Cardiac muscle cell (in vitro differentiated cells and primary cell): ENCODE data around the gene AMZ1. TPM values are rescaled to one million over a fixed set of nuclear protein-coding genes. Genes with fewer than 3 reads are reported as not detected.

Experiments
- DNase-seq, 2 donors: peaks; one replicate each; pipeline versions ENCODE4 v3.0.0 to v3.0.0-alpha.2; 2010 to 2017; ENCODE audit warnings: low read depth in 1 of 2, low spot score in 1 of 2
- H3K27ac ChIP-seq: fragments of 200-600 bp; sonication (generic); 2 replicates; pipeline ENCODE4 v1.5.1; 2016
- H3K27me3 ChIP-seq: fragments of 200-600 bp; sonication (generic); 2 replicates; pipeline ENCODE4 v1.6.0; 2016; ENCODE audit warnings: control low read depth
- H3K36me3 ChIP-seq: fragments of 200-600 bp; sonication (generic); 2 replicates; pipeline ENCODE4 v1.5.1; 2016; ENCODE audit warnings: control low read depth
- H3K4me1 ChIP-seq: fragments of 200-600 bp; sonication (generic); 2 replicates; pipeline ENCODE4 v1.8.1; 2017; ENCODE audit warnings: low read depth, mild to moderate bottlenecking, mixed run types
- H3K4me3 ChIP-seq: fragments of 200-600 bp; sonication (generic); 2 replicates; pipeline ENCODE4 v1.5.1; 2016; ENCODE audit warnings: mild to moderate bottlenecking
- H3K9me3 ChIP-seq: fragments of 200-600 bp; sonication (generic); 2 replicates; pipeline ENCODE4 v1.5.1; 2017; ENCODE audit warnings: low read depth, mild to moderate bottlenecking, control low read depth
- polyA plus RNA-seq: library from polyadenylated mRNA; unstranded; fragments of >200 nt; fragmentation: Nextera tagmentation; extraction: Ambion mirVana; gene quantifications from 2 replicates; pipeline ENCODE4 v1.2.1, GENCODE V29; 2016
- total RNA-seq: library from RNA; depleted of rRNA; stranded (reverse); fragments of >200 nt; gene quantifications from 2 replicates; pipeline ENCODE4 v1.2.3, GENCODE V29; 2016
- TF ChIP-seq, protein P1 (sequence below): IDR thresholded peaks from 2 replicates; pipeline ENCODE4 v1.5.1; 2012; ENCODE audit warnings: low read depth, mild to moderate bottlenecking, low read length

AMZ1 gene
- total and polyA plus RNA-seq, 2 experiments from 2014 or later, result 0.80 to 1.6 TPM

DNA sequence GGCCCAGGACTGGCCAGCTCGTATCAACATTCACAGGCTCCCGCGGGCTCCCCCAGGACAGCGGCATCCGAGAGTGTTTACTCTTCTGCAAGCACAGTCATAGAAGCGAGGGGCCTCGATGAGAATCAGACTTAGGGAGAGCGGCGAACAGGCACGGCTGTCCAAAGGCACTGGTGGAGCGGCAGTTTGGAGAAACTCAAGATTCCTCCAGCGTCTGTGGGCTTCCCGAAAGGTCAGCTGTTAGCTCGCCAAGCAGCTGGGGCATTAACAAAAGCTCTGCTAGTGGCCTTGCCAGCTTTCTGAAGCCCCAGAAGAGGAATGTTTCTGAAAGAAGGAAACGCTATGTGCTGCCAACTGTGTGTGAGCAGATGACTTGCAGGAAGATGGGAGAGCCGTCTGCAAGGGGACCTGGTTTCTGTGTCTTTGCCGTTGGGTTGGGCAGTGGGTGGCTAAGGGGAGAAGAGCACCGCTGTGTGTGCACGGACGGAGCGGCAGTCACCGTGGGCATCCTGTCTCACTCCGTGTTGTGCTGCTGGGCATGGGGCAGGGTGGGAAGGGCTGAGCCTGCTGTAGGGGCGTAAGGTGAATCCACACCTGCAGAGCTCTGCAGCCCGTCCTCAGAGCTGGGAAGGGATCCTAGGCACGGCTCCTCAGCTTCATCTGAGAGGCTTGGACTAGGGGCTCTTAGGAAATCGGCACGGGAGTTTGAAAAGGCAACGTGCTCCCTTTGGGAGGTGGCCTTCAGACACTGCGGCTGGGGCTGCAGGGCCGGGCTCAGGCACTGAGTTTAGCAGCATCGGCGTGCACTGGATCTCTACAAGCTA lies 42.1 kb downstream of the AMZ1 start:
- DNase-seq, result no peak
- H3K27me3 ChIP-seq, result no peaks in the 10 kb centered on the region
- TF ChIP-seq, protein P1, sequence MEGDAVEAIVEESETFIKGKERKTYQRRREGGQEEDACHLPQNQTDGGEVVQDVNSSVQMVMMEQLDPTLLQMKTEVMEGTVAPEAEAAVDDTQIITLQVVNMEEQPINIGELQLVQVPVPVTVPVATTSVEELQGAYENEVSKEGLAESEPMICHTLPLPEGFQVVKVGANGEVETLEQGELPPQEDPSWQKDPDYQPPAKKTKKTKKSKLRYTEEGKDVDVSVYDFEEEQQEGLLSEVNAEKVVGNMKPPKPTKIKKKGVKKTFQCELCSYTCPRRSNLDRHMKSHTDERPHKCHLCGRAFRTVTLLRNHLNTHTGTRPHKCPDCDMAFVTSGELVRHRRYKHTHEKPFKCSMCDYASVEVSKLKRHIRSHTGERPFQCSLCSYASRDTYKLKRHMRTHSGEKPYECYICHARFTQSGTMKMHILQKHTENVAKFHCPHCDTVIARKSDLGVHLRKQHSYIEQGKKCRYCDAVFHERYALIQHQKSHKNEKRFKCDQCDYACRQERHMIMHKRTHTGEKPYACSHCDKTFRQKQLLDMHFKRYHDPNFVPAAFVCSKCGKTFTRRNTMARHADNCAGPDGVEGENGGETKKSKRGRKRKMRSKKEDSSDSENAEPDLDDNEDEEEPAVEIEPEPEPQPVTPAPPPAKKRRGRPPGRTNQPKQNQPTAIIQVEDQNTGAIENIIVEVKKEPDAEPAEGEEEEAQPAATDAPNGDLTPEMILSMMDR, result no peak
- peaks cover 12% of the 10 kb centered on the region for H3K36me3 ChIP-seq
- peaks cover 29% of the 10 kb centered on the region for H3K4me1 ChIP-seq
- H3K9me3 ChIP-seq, result no peaks in the 10 kb centered on the region
- no peak overlapping the region for H3K27ac ChIP-seq
- no peak overlapping the region for H3K4me3 ChIP-seq

DNA sequence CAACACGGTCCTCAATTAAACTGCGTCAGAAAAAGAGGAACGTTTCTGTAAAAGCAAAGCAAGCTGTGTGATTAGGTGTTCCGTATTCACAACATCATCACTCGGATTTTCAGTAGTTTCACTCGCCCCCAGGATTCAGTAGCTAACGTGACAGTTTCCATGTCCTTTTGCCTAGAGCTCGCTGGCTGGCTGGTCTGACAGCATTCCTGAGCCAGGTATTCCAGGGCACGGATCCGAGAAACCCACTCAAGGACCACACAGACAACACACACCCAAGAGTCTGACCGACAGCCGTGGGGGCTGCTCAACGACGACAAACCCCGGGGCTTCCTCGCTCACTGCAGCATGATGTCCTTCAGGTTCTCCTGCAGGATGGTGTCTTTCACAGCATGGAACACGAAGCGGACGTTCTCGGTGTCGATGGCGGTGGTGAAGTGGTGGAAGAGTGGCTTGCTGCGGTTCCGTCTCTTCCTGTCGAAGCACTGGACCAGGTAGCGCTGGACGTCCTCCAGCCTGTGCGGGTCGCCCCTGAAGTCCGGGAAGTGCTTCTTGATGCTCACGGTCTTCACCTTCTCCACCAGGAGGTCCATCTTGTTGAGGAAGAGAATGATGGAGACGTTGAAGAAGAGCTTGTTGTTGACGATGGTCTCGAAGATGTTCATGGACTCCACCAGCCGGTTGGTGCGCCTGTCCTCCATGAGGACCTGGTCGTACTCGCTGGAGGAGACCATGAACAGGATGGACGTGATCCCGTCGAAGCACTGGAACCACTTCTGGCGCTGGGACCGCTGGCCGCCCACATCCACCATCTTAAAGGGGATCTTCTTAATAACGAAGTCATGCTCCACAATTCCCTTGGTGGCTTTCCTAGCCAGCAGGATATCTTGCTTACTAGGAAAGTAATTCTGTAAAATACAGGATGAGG lies 43.1 kb downstream of the AMZ1 start:
- TF ChIP-seq, protein P1, result no peak
- no peak for DNase-seq
- H3K36me3 ChIP-seq, result peaks cover 12% of the 10 kb centered on the region
- H3K27me3 ChIP-seq, result no peaks in the 10 kb centered on the region
- no peak overlapping the region for H3K27ac ChIP-seq
- H3K4me1 ChIP-seq, result peaks cover 39% of the 10 kb centered on the region
- H3K9me3 ChIP-seq, result no peaks in the 10 kb centered on the region
- no peak overlapping the region for H3K4me3 ChIP-seq

DNA sequence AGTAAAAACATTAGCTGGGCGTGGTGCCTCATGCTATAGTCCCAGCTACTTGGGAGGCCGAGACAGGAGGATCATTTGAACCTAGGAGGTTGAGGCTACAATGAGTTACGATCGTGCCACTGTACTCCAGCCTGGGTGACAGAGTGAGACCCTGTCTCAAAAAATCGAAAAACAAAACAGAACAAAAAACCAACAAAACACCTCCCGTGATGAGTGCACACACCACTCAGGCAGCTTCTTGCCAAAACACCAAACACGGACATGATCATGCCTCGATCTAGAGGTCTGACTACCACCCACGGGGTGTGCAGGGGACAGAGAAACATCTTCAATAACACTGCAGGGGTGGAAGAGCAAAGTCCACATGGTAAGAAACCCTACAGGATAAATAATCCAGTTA lies 44.4 kb downstream of the AMZ1 start:
- H3K4me3 ChIP-seq, result no peak overlapping the region
- DNase-seq, result no peak
- TF ChIP-seq, protein P1, result no peak
- H3K27me3 ChIP-seq, result no peaks in the 10 kb centered on the region
- H3K27ac ChIP-seq, result peak overlapping the region; percentile 44
- peaks cover 50% of the 10 kb centered on the region for H3K4me1 ChIP-seq
- H3K36me3 ChIP-seq, result peaks cover 9% of the 10 kb centered on the region
- H3K9me3 ChIP-seq, result no peaks in the 10 kb centered on the region

DNA sequence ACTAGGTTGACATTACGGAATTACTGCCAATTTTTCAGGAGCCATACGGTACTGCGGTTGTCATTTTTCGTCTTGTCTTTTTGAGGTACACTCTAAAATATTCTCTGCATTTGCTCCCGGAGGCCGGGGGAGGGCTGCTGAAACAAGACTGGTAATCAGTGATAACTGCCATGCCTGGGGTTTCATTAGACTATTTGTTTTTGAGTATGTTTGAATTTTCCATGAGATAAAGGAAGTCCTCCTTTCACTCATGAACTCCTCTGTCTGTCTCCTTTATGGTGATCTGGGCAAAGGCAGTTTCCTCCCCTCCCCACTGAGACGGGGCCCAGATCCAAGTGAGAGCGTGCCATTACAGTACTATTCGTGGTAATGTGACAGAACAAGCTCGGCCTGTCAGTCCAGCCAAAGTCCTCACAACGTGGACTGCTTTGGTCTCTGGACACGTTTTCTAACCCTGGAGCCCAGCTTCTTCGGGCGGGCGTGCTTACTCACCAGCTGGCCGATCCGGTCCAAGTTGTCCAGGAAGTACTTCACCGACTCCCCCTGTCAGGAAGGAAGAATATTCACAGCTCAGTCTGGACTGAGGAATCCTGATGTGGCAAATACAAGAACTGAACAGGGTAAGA lies 45.1 kb downstream of the AMZ1 start:
- Histone ChIP-seq H3K4me3 (no peak overlapping the region), H3K4me1 (peaks cover 55% of the 10 kb centered on the region), H3K27ac (peak overlapping the region; percentile 44), H3K36me3 (peaks cover 9% of the 10 kb centered on the region), H3K27me3 (no peaks in the 10 kb centered on the region), H3K9me3 (no peaks in the 10 kb centered on the region)
- DNase-seq, result peak in 1 of 2 donors; percentile 79
- TF ChIP-seq, protein P1, result peak; percentile 10

DNA sequence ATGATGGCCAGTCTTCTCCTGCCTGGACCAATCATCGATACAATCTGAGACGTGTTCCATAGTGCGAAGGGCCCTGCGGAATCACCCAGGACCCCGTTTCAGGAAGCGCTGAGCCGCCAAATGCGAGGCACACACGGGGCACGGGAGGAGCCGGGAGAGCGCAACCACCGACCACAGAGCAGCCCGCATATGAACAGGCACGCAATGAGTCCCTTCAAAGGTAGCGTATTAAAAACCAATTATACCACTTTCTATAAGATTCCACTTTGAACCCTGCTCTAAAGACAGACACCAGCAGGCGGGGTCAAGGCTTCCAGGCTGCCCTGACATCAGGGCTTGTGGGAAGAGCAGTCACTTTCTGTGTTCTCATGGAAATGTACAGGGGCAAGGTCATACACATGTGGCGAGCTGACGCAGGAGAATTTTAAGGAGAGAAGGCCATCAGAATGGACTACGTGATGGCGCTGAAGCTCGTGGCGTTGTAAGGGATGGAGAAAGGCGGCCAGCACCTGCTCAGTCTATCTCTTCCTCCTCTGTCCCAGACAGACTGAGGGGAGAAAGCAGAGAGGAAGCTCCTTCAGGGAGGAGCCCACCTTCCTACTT lies 46.2 kb downstream of the AMZ1 start:
- H3K4me1 ChIP-seq, result peaks cover 51% of the 10 kb centered on the region
- no peaks in the 10 kb centered on the region for H3K9me3 ChIP-seq
- H3K27ac ChIP-seq, result no peak overlapping the region
- DNase-seq, result no peak
- H3K27me3 ChIP-seq, result no peaks in the 10 kb centered on the region
- no peak overlapping the region for H3K4me3 ChIP-seq
- H3K36me3 ChIP-seq, result peaks cover 9% of the 10 kb centered on the region
- TF ChIP-seq, protein P1, result no peak
